NCI-H2107 treated with DMSO at 0.1 percent for 48 hours (cell line): Measurements from ENCODE around the gene DYNC1LI2.
A peak's percentile ranks its signal among the peaks of the same experiment; 100 is the strongest.
"Not testable (repeated sequence)": the region's sequence is repeated elsewhere in the genome, so short reads cannot be mapped to it uniquely, and the experiment has no call there.

Source experiments
- DNase-seq: peaks from one replicate; lab custom pipeline; 2025; ENCODE audit not compliant: unreplicated experiment; lab: John Stamatoyannopoulos, UW

Gene DYNC1LI2

GRCh38 chr16:66751303-66751991 is at the start of gene DYNC1LI2:
Gene DYNC1LI2, minus strand, starts transcription at chr16:66751609. Its CDS starts 18 bp downstream, at chr16:66751591.
- peak; percentile 39 for DNase-seq

- DNase-seq, result no peak
These were observed 49.4 kb upstream of the DYNC1LI2 start for GRCh38 chr16:66800856-66801255.

GRCh38 chr16:66798161-66798560 is 46.8 kb upstream of the DYNC1LI2 start:
- DNase-seq, result no peak

- not testable (repeated sequence) for DNase-seq
These were observed 42.6 kb upstream of the DYNC1LI2 start for GRCh38 chr16:66793984-66794383.

- no peak for DNase-seq
These were observed 38.8 kb upstream of the DYNC1LI2 start for GRCh38 chr16:66790130-66790733.

GRCh38 chr16:66787427-66787826 is 36.0 kb upstream of the DYNC1LI2 start:
- DNase-seq, result no peak

GRCh38 chr16:66786551-66786950 is 35.1 kb upstream of the DYNC1LI2 start:
- DNase-seq, result no peak

- DNase-seq, result no peak
These were observed 25.0 kb upstream of the DYNC1LI2 start for GRCh38 chr16:66776457-66776856.

- no peak for DNase-seq
These were observed 23.6 kb upstream of the DYNC1LI2 start for GRCh38 chr16:66774981-66775380.

GRCh38 chr16:66758086-66758485 is 6.7 kb upstream of the DYNC1LI2 start:
- DNase-seq, result no peak

GRCh38 chr16:66754819-66755218 is 3.4 kb upstream of the DYNC1LI2 start:
- no peak for DNase-seq

GRCh38 chr16:66754211-66754610 is 2.8 kb upstream of the DYNC1LI2 start:
- DNase-seq, result no peak

GRCh38 chr16:66752958-66753357 is 1.5 kb upstream of the DYNC1LI2 start:
- DNase-seq, result no peak

- no peak for DNase-seq
These were observed 970 bp upstream of the DYNC1LI2 start for GRCh38 chr16:66752379-66752778.

GRCh38 chr16:66751992-66752322 is 548 bp upstream of the DYNC1LI2 start:
- no peak for DNase-seq

- DNase-seq, result no peak
These were observed 431 bp downstream of the DYNC1LI2 start for GRCh38 chr16:66751053-66751302.

- no peak for DNase-seq
These were observed 943 bp downstream of the DYNC1LI2 start for GRCh38 chr16:66750279-66751052.

- DNase-seq, result no peak
These were observed 4.7 kb downstream of the DYNC1LI2 start for GRCh38 chr16:66746682-66747081.

- DNase-seq, result no peak
These were observed 5.4 kb downstream of the DYNC1LI2 start for GRCh38 chr16:66746048-66746447.

GRCh38 chr16:66741950-66742808 is 9.2 kb downstream of the DYNC1LI2 start:
- DNase-seq, result no peak

- DNase-seq, result no peak
These were observed 10.1 kb downstream of the DYNC1LI2 start for GRCh38 chr16:66741169-66741900.
